Uterus (tissue), 4 donors: ENCODE data around the gene DMKN. TPM values are rescaled to one million over a fixed set of nuclear protein-coding genes. Genes with fewer than 3 reads are reported as not detected.

Source experiments
- DNase-seq, 2 donors: peaks; one replicate each; pipeline ENCODE4 v3.0.0-alpha.2; 2019 to 2020
- H3K27ac ChIP-seq, 2 donors: fragments of 200-600 bp; sonication (generic); 1 replicate in 1 of 2; 2 replicates in 1 of 2; pipeline ENCODE4 v1.5.1; 2016 to 2018
- H3K27me3 ChIP-seq, 2 donors: fragments of 200-600 bp; sonication (generic); one replicate each; pipeline ENCODE4 v1.5.1; 2018 to 2019; ENCODE audit warnings: control low read depth in 1 of 2
- H3K36me3 ChIP-seq, 2 donors: fragments of 200-600 bp; sonication (generic); one replicate each; pipeline ENCODE4 v1.5.1; 2019; ENCODE audit warnings: control low read depth in 1 of 2
- H3K4me1 ChIP-seq, 2 donors: fragments of 200-600 bp; sonication (generic); one replicate each; pipeline ENCODE4 v1.5.1; 2018 to 2019; ENCODE audit warnings: control low read depth in 1 of 2
- H3K4me3 ChIP-seq, 2 donors: fragments of 200-600 bp; sonication (generic); 1 replicate in 1 of 2; 2 replicates in 1 of 2; pipeline ENCODE4 v1.5.1; 2018 to 2019; ENCODE audit warnings: mild to moderate bottlenecking in 1 of 2
- H3K9me3 ChIP-seq, 2 donors: fragments of 200-600 bp; sonication (generic); one replicate each; pipeline ENCODE4 v1.5.1; 2019; ENCODE audit warnings: control low read depth in 1 of 2
- POLR2A ChIP-seq, 2 donors: fragments of 450-650 bp; IDR thresholded peaks; one replicate each; pipeline ENCODE4 v1.6.1; 2016; ENCODE audit warnings: antibody characterized with exemption in 2 of 2, mild to moderate bottlenecking in 1 of 2, moderate library complexity in 1 of 2
- intact Hi-C: fragments of 100-400 bp; cut with DNase I; formaldehyde crosslinking; loops from one replicate; pipeline ENCODE4 v1.15.1; 2023; ENCODE audit warnings: low total_unique reads
- total RNA-seq, 4 donors: library from RNA; depleted of rRNA in 3 of 4; stranded (reverse); fragments of >200 nt in 3 of 4; gene quantifications; one replicate each; pipeline versions ENCODE4 v1.1.0 to v1.2.4, GENCODE V29; 2014 to 2023
- TF ChIP-seq, protein P1 (sequence below), 4 experiments: fragments of 200-600 bp in 2 of 4; fragments of 450-650 bp in 2 of 4; sonication (generic) in 2 of 4; IDR thresholded peaks; one replicate each; pipeline ENCODE4 v1.5.1; 2016 to 2019; ENCODE audit warnings: antibody characterized with exemption in 4 of 4, mild to moderate bottlenecking in 2 of 4, moderate library complexity in 1 of 4
- donor health status: DM: yes; HTN: yes; CAD: no.

DMKN gene
- total RNA-seq, 4 donors from 2014 or later, result 4.4 to 73.7 (median 39.5) TPM

DNA sequence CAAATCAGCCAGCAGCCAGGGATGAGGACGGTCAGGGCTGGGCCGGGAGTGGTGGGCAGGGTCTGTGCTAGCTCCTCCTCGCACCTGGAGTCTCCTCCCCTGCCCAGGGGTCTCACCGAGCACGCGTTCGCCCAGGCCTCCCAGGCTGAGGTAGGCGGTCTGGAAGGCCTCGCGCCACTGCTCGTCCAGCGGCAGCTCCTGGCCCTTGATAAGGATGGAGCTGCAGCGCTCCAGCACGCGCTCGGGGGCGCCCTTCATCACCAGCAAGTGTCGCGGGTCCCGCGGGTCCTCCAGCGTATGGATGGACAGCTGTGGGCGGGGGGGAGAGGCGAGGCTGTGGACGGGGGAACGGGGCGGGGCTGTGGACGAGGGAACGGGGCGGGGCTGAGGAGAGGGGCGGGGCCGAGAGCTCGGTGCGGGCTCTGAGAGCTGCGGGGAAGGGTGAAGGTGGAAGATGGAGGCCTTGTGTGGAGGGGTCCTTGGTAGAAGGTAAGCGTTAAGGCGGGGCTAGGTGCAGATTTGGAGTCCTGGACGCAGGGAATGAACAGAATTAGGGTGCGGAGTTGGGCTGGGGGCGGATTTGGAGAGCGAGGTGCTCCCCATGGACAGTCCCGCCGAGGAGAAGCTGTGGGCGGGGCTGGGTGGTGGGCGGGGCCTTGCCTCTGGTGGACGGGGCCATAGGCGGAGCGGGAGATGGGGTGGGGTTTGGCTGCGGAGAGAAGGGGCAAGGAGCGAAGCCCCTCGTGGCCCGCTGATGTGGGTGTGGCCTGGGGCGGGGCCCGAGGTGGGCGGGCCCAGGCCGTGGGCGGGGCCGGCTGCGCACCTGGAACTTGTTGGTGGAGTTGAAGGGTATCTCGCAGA, 44.3 kb upstream of the DMKN start:
- Histone ChIP-seq H3K4me1 (peaks cover 0 to 3% of the 10 kb centered on the region in 2 donors), H3K4me3 (peak overlapping the region; percentile 14 to 20), H3K27ac (no peak overlapping the region), H3K36me3 (no peaks in the 10 kb centered on the region), H3K9me3 (no peaks in the 10 kb centered on the region), H3K27me3 (peaks cover 11 to 15% of the 10 kb centered on the region in 2 donors)
- intact Hi-C loops, result no loop called here
- TF ChIP-seq, protein P1, sequence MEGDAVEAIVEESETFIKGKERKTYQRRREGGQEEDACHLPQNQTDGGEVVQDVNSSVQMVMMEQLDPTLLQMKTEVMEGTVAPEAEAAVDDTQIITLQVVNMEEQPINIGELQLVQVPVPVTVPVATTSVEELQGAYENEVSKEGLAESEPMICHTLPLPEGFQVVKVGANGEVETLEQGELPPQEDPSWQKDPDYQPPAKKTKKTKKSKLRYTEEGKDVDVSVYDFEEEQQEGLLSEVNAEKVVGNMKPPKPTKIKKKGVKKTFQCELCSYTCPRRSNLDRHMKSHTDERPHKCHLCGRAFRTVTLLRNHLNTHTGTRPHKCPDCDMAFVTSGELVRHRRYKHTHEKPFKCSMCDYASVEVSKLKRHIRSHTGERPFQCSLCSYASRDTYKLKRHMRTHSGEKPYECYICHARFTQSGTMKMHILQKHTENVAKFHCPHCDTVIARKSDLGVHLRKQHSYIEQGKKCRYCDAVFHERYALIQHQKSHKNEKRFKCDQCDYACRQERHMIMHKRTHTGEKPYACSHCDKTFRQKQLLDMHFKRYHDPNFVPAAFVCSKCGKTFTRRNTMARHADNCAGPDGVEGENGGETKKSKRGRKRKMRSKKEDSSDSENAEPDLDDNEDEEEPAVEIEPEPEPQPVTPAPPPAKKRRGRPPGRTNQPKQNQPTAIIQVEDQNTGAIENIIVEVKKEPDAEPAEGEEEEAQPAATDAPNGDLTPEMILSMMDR (IDR thresholded peaks at IDR 0.05), result no peak
- TF ChIP-seq POLR2A (IDR thresholded peaks at IDR 0.05), result no peak
- DNase-seq, result peak in 1 of 2 donors; percentile 44

DNA sequence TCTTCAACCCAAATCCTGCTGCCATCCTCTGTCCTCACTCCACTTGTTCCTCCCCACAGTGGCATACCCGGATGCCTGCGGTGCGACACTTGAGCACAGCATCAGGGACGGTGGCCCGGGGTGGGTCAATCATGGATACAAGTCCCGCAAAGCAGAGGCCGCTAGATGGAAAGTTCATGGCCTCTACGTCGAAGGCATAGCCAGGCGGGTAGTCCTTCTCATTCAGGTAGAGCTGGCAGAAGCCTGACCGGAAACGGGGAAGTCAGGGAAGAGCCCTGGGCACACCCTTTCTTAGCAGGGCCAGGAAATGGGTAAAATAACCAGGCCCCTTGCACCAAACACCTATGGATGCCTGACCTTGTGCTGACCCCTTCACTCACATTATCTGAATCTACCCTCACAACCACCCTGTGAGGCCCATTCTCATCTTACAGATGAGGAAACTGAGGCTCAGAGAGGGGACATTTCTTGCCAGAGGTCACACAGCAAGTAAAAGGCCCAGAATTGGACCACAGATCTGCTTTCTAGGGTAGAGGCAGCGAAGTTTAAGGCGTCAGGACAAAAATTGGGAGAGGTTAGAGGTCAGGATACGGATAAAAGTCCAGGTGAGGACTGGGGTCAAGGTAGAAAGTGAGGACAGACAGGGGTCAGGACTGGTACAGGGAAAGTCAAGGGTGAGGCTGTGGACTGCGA, 43.5 kb upstream of the DMKN start:
- Histone ChIP-seq H3K36me3 (no peaks in the 10 kb centered on the region), H3K4me1 (peaks cover 0 to 3% of the 10 kb centered on the region in 2 donors), H3K27ac (no peak overlapping the region), H3K27me3 (peaks cover 11 to 15% of the 10 kb centered on the region in 2 donors), H3K9me3 (no peaks in the 10 kb centered on the region), H3K4me3 (no peak overlapping the region)
- intact Hi-C loops, result no loop called here
- no peak for TF ChIP-seq POLR2A (IDR thresholded peaks at IDR 0.05)
- TF ChIP-seq, protein P1 (IDR thresholded peaks at IDR 0.05), result no peak
- no peak for DNase-seq

DNA sequence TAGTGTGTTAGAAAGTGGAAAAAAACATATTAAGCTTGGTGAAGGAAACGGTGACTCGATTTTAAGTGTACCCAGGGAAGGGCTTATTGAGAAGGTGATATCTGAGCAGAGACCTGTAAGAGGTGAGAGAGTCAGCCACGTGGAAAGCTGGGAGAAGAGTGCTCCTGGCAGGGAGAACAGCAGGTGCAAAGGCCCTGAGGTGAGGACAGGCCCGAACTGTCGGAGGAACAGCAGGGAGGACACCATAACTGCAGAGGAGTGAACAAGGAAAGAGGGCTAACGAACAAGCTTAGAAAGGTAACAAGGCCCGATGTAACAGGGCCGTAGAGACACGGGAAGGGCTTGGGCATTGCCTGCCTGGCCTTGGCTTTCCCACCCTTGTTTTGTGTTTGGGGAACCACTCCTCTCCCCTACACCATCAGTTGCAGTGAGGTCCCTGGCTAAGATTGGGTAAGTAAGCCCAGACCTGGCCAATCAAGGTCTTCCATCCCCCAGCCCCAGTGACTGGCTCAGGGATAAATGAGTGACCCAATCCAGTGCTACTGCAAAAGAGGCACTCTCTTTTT, 42.7 kb upstream of the DMKN start:
- intact Hi-C loops, result no loop called here
- Histone ChIP-seq H3K27ac (no peak overlapping the region), H3K4me3 (no peak overlapping the region), H3K4me1 (peaks cover 0 to 3% of the 10 kb centered on the region in 2 donors), H3K9me3 (no peaks in the 10 kb centered on the region), H3K27me3 (peaks cover 11 to 15% of the 10 kb centered on the region in 2 donors), H3K36me3 (no peaks in the 10 kb centered on the region)
- no peak for DNase-seq
- TF ChIP-seq, protein P1 (IDR thresholded peaks at IDR 0.05), result no peak
- no peak for TF ChIP-seq POLR2A (IDR thresholded peaks at IDR 0.05)

DNA sequence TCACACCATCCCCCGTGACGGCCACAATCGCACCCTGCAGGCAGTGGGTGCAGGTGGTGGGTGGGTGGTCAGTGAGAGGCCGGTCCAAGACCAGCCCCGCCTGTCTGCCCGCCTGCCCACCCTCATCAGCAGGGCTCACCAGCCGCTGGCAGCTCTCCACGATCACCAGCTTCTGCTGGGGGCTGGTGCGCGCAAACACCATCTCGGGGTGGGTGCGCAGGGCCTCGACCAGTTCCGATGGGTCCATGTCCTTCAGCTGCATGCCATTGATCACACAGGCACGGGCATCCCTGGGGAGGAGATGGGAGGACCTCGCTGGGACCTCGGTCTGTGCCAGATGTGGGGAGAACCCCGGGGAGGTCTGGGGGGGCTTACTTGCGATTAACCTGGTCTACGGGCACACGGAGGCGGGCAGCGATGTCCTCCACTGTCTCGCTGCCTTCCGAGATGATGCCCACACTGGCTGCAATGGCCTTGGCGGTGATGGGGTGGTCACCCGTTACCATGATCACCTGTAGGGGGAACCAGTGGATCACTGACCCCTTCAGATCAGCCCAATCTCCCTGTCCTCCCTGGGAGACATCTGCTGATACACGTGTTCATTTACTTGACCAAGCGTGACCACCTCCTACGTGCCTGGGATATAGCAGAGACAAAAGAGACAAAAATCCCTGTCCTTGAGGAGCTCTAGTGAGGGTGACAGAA, 42.0 kb upstream of the DMKN start:
- H3K36me3 ChIP-seq, result no peaks in the 10 kb centered on the region
- H3K4me3 ChIP-seq, result no peak overlapping the region
- peaks cover 11 to 15% of the 10 kb centered on the region in 2 donors for H3K27me3 ChIP-seq
- peaks cover 0 to 3% of the 10 kb centered on the region in 2 donors for H3K4me1 ChIP-seq
- no peaks in the 10 kb centered on the region for H3K9me3 ChIP-seq
- DNase-seq, result no peak
- no peak overlapping the region for H3K27ac ChIP-seq
- intact Hi-C loops, result no loop called here
- TF ChIP-seq, protein P1 (IDR thresholded peaks at IDR 0.05), result no peak
